Measurements from ENCODE around the gene GPRIN2. TPM values are rescaled to one million over a fixed set of nuclear protein-coding genes. Genes with fewer than 3 reads are reported as not detected.

GPRIN2 gene
- total RNA-seq, 2 donors from 2014 or later, result 0.26 to 0.67 TPM

DNA sequence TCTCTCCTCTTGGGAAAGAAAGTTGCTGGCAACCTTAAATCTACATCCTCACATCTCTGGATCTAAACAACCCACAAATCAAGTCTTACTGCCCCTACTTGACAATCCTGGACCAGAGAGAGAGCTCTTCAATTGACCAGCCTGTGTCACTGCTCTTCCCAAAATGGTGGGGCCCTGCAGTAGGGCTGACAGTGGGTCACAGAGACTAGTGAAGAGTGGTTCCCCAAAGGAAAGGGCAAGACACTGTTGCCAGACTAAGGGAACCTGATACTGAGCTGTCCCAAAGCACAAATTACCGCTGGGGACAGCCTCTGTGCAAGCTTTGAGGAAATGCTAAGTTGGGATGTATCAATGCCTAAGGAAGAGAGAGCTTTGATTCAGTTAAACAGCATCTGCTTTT lies 4.5 kb upstream of the GPRIN2 start:
- Histone ChIP-seq H3K27me3 (peaks cover 11 to 15% of the 10 kb centered on the region in 2 donors), H3K4me1 (peaks cover 0 to 11% of the 10 kb centered on the region in 2 donors), H3K9me3 (no peaks in the 10 kb centered on the region), H3K27ac (no peak overlapping the region), H3K36me3 (no peaks in the 10 kb centered on the region), H3K4me3 (no peak overlapping the region)
- TF ChIP-seq, protein P1, sequence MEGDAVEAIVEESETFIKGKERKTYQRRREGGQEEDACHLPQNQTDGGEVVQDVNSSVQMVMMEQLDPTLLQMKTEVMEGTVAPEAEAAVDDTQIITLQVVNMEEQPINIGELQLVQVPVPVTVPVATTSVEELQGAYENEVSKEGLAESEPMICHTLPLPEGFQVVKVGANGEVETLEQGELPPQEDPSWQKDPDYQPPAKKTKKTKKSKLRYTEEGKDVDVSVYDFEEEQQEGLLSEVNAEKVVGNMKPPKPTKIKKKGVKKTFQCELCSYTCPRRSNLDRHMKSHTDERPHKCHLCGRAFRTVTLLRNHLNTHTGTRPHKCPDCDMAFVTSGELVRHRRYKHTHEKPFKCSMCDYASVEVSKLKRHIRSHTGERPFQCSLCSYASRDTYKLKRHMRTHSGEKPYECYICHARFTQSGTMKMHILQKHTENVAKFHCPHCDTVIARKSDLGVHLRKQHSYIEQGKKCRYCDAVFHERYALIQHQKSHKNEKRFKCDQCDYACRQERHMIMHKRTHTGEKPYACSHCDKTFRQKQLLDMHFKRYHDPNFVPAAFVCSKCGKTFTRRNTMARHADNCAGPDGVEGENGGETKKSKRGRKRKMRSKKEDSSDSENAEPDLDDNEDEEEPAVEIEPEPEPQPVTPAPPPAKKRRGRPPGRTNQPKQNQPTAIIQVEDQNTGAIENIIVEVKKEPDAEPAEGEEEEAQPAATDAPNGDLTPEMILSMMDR (IDR thresholded peaks at IDR 0.05), result no peak
- no peak for DNase-seq (ENCODE audit: low spot score)

DNA sequence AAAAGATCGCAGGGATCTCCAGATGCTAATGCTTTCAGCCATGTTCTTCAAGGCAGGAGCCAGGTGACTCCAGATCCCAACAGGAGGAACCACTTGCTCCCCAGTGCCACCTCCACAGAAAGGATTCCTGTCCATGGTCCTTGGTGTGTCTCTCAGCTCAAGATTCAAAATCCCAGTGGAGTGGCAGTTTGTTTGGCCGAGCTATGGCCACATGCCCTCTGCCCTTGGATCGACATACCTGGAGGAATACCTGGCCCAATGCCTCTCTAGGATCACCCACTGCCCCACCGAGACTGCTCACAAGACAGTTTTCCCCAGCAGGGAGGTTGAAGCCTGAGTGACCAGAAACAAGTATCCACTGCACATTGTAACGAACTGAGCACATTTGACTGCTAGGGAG lies 3.9 kb upstream of the GPRIN2 start:
- DNase-seq (ENCODE audit: low spot score), result no peak
- no peak overlapping the region for H3K4me3 ChIP-seq
- peaks cover 0 to 14% of the 10 kb centered on the region in 2 donors for H3K4me1 ChIP-seq
- no peaks in the 10 kb centered on the region for H3K9me3 ChIP-seq
- TF ChIP-seq, protein P1 (IDR thresholded peaks at IDR 0.05), result no peak
- no peaks in the 10 kb centered on the region for H3K36me3 ChIP-seq
- no peak overlapping the region for H3K27ac ChIP-seq
- peaks cover 12 to 19% of the 10 kb centered on the region in 2 donors for H3K27me3 ChIP-seq

DNA sequence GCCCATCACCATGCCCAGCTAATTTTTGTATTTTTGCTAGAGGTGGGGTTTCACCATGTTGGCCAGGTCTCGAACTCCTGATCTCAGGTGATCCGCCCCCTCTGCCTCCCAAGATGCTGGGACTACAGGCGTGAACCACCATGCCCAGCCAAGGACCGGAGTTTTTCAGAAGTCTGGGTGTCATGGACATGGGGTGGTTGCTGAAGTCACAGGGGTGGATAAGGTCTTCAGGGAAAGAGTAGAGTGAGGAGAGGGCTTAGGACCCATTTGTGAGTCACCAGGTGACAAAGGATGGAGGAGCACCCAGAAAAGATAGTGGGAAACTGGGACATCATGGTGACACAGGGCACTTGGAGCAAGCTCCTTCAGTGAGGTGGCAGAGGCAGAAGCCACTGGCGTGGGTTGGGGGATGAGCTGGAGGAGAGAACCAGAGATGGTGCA lies 2.8 kb upstream of the GPRIN2 start:
- DNase-seq (ENCODE audit: low spot score), result no peak

DNA sequence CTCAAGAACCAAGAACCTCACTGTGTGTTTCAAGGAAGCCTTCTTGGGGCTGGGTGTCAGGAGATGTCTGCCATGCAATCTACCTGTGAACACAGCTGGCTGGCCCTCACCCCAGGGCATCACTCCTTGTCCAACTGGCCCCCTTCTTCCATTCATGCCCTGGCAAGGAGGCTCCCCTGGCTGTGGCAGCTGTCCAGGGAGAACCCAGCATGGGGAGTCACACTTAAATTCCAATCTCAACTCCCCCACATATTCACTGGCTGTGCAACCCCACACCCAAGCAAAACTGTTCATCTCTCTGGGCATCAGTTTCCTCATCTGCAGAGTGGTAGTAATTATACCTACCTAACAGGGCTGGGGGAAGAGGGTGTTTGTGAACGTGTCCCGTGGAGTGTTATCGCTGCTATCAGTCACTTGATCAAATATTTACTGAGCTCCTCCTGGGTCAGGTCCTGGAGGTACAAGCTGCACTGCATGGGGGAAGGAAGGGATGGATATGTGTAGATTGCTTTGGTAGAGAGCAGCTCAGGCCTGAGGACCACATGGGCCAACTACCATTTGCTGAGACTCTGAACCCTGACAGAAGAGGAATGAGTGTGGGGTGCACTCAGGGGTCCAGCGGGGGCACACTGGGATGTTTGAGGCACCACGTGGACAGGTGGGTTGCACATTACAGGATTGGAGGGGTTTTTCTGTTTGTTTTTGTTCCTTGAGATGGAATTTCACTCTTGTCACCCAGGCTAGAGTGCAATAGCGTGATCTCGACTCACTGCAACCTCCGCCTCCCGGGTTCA lies 2.1 kb upstream of the GPRIN2 start:
- Histone ChIP-seq H3K4me1 (peaks cover 0 to 14% of the 10 kb centered on the region in 2 donors), H3K36me3 (no peaks in the 10 kb centered on the region), H3K9me3 (no peaks in the 10 kb centered on the region), H3K27ac (no peak overlapping the region), H3K27me3 (peaks cover 12 to 19% of the 10 kb centered on the region in 2 donors), H3K4me3 (no peak overlapping the region)
- TF ChIP-seq, protein P1 (IDR thresholded peaks at IDR 0.05), result no peak
- no peak for DNase-seq (ENCODE audit: low spot score)

More for the DNA sequence above, 2.8 kb upstream of the GPRIN2 start:
- Histone ChIP-seq H3K27ac (no peak overlapping the region), H3K36me3 (no peaks in the 10 kb centered on the region), H3K4me1 (peaks cover 0 to 14% of the 10 kb centered on the region in 2 donors), H3K4me3 (no peak overlapping the region), H3K27me3 (peaks cover 12 to 19% of the 10 kb centered on the region in 2 donors), H3K9me3 (no peaks in the 10 kb centered on the region)
- TF ChIP-seq, protein P1 (IDR thresholded peaks at IDR 0.05), result no peak

DNA sequence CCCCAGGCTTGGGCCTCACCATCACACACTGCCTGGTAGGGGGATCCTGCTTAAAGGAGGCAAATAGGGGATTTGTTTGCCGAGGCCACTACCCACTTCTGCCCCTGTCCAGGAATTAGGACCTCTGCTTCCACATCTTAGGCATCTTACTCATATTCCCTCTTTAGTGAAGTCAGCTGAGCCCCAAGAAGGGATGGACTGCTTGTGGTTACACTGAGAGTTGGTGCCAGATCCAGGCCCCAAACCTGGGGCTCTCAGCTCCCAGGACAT lies 1.6 kb upstream of the GPRIN2 start:
- peaks cover 12 to 19% of the 10 kb centered on the region in 2 donors for H3K27me3 ChIP-seq
- no peak for DNase-seq (ENCODE audit: low spot score)
- H3K27ac ChIP-seq, result no peak overlapping the region
- peaks cover 0 to 14% of the 10 kb centered on the region in 2 donors for H3K4me1 ChIP-seq
- no peak overlapping the region for H3K4me3 ChIP-seq
- H3K36me3 ChIP-seq, result no peaks in the 10 kb centered on the region
- H3K9me3 ChIP-seq, result no peaks in the 10 kb centered on the region
- TF ChIP-seq, protein P1 (IDR thresholded peaks at IDR 0.05), result no peak

Measured in right atrium auricular region (tissue), 2 donors.